ENCODE data around the gene GRM5.
"Not testable (repeated sequence)": the region's sequence is repeated elsewhere in the genome, so short reads cannot be mapped to it uniquely, and the experiment has no call there.

The GRM5 gene

DNA sequence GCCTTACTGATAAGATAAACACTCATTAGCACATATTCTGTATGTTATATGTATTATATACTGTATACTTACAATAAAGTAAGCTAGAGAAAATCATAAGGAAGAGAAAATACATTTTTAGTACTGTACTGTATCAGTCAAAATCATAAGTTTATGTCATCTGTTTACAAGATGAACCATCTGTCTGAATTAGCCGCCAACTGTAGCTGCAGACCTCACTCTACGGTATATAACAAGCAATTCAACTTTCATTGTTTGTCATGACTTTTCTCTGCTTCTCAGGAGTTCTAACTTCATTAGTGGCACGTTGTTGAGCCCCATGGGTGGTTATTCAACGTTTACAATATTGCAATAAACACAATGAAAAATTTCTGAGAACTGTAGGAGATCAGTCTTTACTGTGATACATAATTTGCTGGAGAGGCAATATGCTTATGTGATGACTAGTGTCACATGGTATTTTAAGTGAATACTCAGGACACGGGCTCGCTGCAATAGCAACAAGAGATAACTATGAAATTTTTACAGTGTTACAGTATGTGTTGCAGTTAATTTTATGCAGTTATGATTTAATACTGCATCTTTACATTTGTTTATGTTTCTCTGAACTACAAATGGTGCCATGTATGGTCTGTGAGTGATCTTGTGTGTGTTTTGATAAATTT is 596.1 kb downstream of the GRM5 start:
- DNase-seq (ENCODE audit: extremely low read depth, low read depth) = no peak
- no peak overlapping the region for H3K4me3 ChIP-seq (replicated peaks; ENCODE audit: low read depth, low read length)
- TF ChIP-seq, protein P1, sequence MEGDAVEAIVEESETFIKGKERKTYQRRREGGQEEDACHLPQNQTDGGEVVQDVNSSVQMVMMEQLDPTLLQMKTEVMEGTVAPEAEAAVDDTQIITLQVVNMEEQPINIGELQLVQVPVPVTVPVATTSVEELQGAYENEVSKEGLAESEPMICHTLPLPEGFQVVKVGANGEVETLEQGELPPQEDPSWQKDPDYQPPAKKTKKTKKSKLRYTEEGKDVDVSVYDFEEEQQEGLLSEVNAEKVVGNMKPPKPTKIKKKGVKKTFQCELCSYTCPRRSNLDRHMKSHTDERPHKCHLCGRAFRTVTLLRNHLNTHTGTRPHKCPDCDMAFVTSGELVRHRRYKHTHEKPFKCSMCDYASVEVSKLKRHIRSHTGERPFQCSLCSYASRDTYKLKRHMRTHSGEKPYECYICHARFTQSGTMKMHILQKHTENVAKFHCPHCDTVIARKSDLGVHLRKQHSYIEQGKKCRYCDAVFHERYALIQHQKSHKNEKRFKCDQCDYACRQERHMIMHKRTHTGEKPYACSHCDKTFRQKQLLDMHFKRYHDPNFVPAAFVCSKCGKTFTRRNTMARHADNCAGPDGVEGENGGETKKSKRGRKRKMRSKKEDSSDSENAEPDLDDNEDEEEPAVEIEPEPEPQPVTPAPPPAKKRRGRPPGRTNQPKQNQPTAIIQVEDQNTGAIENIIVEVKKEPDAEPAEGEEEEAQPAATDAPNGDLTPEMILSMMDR (IDR thresholded peaks at IDR 0.05; ENCODE audit: low read depth, low read length, missing control alignments) = no peak

DNA sequence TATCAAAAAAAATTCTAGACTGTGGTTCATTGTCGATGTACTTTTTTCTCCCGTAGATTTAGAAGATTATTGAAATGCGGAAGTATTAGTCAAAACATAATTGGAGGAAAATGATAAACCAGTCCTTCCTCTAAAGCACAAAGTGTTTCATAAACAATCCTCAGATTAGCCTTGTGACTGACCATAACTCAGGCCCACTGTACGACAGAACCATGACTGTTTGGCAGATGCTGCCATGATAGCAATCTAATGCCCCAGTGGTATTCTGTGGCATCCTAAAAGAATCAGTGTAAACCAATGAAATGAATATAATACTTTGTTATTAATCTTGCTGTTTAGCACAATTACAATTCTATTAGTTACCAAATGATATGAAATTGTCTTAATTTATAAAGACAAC is 601.3 kb downstream of the GRM5 start:
- DNase-seq (ENCODE audit: extremely low read depth, low read depth) = no peak
- H3K4me3 ChIP-seq (replicated peaks; ENCODE audit: low read depth, low read length) = no peak overlapping the region
- TF ChIP-seq, protein P1 (IDR thresholded peaks at IDR 0.05; ENCODE audit: low read depth, low read length, missing control alignments) = no peak

DNA sequence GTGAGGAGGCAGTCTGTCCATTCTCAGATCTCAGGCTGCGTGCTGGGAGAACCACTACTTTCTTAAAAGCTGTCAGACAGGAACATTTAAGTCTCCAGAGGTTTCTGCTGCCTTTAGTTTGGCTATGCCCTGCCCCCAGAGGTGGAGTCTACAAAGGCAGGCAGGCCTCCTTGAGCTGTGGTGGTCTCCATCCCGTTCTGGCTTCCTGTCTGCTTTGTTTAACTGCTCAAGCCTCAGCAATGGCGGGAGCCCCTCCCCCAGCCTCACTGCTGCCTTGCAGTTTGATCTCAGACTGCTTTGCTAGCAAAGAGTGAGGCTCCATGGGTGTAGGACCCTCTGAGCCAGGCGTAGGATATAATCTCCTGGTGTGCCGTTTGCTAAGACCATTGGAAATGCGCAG is 602.5 kb downstream of the GRM5 start:
- DNase-seq (ENCODE audit: extremely low read depth, low read depth); H3K4me3 ChIP-seq (replicated peaks; ENCODE audit: low read depth, low read length): not testable (repeated sequence)

DNA sequence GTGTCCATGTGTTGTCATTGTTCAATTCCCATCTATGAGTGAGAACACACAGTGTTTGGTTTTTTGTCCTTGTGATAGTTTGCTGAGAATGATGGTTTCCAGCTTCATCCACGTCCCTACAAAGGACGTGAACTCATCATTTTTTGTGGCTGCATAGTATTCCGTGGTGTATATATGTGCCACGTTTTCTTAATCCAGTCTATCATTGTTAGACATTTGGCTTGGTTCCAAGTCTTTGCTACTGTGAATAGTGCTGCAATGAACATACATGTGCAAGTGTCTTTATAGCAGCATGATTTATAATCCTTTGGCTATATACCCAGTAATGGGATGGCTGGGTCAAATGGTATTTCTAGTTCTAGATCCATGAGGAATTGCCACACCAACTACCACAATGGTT is 607.7 kb downstream of the GRM5 start:
- not testable (repeated sequence) for DNase-seq (ENCODE audit: extremely low read depth, low read depth); H3K4me3 ChIP-seq (replicated peaks; ENCODE audit: low read depth, low read length)

DNA sequence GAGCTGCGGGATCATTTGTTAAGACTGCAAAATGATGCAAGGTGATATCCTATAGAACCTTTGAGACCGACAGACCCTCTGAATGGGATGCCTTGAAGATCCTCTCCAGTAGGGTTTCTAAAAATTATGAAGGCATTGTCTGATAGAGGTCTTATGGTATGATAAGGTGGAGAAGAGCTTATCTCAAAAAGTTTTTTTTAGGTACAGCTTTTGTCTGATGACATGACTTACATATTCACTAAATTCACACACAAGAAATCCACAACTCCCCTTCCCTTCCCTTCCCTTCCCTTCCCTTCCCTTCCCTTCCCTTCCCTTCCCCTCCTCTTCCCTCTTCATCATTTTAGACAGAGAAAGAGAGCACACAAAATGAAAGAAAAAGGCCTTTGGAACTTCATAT is 609.8 kb downstream of the GRM5 start:
- H3K4me3 ChIP-seq (replicated peaks; ENCODE audit: low read depth, low read length) = no peak overlapping the region
- TF ChIP-seq, protein P1 (IDR thresholded peaks at IDR 0.05; ENCODE audit: low read depth, low read length, missing control alignments) = no peak
- DNase-seq (ENCODE audit: extremely low read depth, low read depth) = no peak

DNA sequence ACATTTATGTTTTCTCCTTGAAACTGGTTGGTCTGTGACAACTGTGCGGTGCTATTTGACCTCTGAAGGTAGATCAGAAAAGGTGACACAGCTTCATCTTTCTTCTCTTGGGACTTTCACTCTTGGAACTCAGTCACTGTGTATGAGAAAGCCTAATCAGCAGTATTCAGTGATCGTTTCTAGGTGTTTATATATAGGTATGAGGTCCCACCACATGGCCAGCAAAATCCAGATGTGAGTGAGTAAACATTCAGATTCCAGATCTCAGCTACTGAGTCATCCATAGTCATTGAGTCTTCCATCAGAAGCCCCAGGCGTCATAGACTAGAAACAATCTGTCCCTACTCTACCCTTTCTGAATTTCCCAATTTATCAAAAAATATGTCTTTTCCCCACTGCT is 610.9 kb downstream of the GRM5 start:
- TF ChIP-seq, protein P1 (IDR thresholded peaks at IDR 0.05; ENCODE audit: low read depth, low read length, missing control alignments) = no peak
- H3K4me3 ChIP-seq (replicated peaks; ENCODE audit: low read depth, low read length) = no peak overlapping the region
- no peak for DNase-seq (ENCODE audit: extremely low read depth, low read depth)
